ENCODE results near the gene SOX2. TPM values are rescaled to one million over a fixed set of nuclear protein-coding genes. Genes with fewer than 3 reads are reported as not detected.

The SOX2 gene
- total RNA-seq, 1 experiment from 2014 or later: 0.39 TPM

DNA sequence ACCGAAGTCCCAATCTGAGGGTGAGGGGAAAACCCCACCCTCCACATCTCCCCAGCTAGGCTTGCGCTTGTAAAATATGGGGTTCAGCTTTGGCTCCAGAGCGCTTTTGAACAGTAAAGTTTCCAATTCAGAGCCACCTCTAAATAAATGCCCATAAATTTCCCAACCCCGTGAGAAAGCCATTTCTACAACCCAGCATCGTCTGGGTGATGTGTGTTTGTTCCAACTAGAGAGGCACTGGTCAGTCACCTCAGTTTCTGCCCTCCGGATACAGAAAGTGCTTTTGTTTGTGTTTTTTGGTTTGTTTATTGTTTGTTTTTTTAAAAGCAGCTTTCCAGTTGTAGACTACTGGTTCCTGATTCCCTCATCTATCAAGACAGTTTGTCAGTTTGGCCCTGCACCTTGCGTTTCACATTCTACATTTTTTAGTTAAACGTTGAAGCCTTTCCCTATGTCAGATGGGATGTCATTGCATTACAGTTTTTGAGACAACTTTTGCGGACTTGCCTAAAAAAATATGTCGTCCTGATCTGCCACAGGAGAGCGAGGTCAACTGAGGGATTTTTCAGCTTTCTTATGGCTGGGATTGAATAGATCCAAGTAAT lies 15.0 kb upstream of the SOX2 start:
- ChIA-PET CTCF (no interaction called here), POLR2A (no interaction called here)
- Histone ChIP-seq H3K4me3 (ENCODE audit: low read depth in 2 of 2, low read length in 2 of 2) (no peak overlapping the region), H3K4me1 (ENCODE audit: control insufficient read depth, insufficient read depth, low read length) (peaks cover 9% of the 10 kb centered on the region), H3K27ac (ENCODE audit: low read length) (no peak overlapping the region), H3K36me3 (ENCODE audit: control insufficient read depth, insufficient read depth, low read length) (no peaks in the 10 kb centered on the region), H3K27me3 (ENCODE audit: control insufficient read depth, insufficient read depth, low read length) (peaks cover 15% of the 10 kb centered on the region), H3K9me3 (ENCODE audit: control insufficient read depth, insufficient read depth, low read depth, low read length) (no peaks in the 10 kb centered on the region)
- intact Hi-C loops (cut with micrococcal nuclease; ENCODE audit: unreplicated experiment): no loop called here
- ATAC-seq: no peak
- in situ Hi-C loops (cut with HindIII; ENCODE audit: low pct_unique_long_range_greater_than_20kb, low sequenced_read_pairs): no loop called here
- no TSS peak for BruUV-seq (replicated peaks)
- TF ChIP-seq POLR2AphosphoS5 (IDR thresholded peaks at IDR 0.05; ENCODE audit: low read depth, low read length) (no peak), TCF7L2 (IDR thresholded peaks at IDR 0.05; ENCODE audit: low read depth, low read length) (no peak), SIN3A (IDR thresholded peaks at IDR 0.05; ENCODE audit: borderline replicate concordance, insufficient read depth, low read depth, low read length) (no peak)
- TF ChIP-seq, protein P1, sequence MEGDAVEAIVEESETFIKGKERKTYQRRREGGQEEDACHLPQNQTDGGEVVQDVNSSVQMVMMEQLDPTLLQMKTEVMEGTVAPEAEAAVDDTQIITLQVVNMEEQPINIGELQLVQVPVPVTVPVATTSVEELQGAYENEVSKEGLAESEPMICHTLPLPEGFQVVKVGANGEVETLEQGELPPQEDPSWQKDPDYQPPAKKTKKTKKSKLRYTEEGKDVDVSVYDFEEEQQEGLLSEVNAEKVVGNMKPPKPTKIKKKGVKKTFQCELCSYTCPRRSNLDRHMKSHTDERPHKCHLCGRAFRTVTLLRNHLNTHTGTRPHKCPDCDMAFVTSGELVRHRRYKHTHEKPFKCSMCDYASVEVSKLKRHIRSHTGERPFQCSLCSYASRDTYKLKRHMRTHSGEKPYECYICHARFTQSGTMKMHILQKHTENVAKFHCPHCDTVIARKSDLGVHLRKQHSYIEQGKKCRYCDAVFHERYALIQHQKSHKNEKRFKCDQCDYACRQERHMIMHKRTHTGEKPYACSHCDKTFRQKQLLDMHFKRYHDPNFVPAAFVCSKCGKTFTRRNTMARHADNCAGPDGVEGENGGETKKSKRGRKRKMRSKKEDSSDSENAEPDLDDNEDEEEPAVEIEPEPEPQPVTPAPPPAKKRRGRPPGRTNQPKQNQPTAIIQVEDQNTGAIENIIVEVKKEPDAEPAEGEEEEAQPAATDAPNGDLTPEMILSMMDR (IDR thresholded peaks at IDR 0.05): no peak
- TF ChIP-seq, protein P2, sequence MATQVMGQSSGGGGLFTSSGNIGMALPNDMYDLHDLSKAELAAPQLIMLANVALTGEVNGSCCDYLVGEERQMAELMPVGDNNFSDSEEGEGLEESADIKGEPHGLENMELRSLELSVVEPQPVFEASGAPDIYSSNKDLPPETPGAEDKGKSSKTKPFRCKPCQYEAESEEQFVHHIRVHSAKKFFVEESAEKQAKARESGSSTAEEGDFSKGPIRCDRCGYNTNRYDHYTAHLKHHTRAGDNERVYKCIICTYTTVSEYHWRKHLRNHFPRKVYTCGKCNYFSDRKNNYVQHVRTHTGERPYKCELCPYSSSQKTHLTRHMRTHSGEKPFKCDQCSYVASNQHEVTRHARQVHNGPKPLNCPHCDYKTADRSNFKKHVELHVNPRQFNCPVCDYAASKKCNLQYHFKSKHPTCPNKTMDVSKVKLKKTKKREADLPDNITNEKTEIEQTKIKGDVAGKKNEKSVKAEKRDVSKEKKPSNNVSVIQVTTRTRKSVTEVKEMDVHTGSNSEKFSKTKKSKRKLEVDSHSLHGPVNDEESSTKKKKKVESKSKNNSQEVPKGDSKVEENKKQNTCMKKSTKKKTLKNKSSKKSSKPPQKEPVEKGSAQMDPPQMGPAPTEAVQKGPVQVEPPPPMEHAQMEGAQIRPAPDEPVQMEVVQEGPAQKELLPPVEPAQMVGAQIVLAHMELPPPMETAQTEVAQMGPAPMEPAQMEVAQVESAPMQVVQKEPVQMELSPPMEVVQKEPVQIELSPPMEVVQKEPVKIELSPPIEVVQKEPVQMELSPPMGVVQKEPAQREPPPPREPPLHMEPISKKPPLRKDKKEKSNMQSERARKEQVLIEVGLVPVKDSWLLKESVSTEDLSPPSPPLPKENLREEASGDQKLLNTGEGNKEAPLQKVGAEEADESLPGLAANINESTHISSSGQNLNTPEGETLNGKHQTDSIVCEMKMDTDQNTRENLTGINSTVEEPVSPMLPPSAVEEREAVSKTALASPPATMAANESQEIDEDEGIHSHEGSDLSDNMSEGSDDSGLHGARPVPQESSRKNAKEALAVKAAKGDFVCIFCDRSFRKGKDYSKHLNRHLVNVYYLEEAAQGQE (IDR thresholded peaks at IDR 0.05; ENCODE audit: insufficient read depth in 1 of 2, low read depth in 2 of 2, low read length in 1 of 2): no peak
- no peak for DNase-seq (ENCODE audit: low read depth, low spot score)

DNA sequence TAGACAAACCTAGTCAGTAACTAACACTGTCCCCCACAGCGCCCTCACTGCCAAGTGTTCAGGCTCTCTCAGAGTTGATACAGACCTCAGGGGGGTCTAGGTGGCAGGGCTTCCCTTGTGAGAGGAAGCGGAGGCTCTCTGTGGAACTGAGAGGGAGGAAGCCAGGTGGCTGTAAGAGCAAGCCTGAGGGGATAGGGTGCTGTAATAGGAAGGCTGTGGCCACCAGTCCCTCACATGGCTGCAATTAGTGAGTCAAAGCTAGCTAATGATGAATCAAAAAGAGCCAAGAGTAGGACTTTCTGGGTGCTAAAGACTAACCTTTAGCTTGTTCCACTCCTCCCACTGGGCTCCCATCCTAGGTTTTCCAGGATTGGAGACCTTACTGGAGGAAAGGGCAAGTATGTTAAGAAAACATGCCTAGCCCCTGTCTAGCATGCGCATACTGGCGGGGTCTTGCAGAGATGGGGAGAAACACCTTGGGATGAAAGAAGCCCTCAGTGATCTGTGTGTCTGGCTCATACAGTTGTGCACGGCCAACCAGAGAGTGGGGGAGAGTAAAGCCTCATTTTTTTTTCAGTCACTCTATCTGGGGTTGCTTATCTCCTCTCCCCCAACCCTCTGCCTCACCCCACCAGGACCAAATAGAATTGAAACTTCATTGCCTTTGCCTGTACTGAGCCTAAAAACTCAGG lies 13.3 kb upstream of the SOX2 start:
- no TSS peak for BruUV-seq (replicated peaks)
- peaks cover 4% of the 10 kb centered on the region; the same call in 1 of the 2 replicates for H3K36me3 ChIP-seq (ENCODE audit: control insufficient read depth, insufficient read depth, low read length)
- H3K27ac ChIP-seq (ENCODE audit: low read length): no peak overlapping the region
- ChIA-PET CTCF (no interaction called here), POLR2A (interaction anchor here (0.6 kb wide), 1 partner anchor 488 kb away, joined by 3 read pairs; no protein-coding TSS in a partner anchor)
- DNase-seq (ENCODE audit: low read depth, low spot score): no peak
- H3K27me3 ChIP-seq (ENCODE audit: control insufficient read depth, insufficient read depth, low read length): peaks cover 26% of the 10 kb centered on the region
- intact Hi-C loops (cut with micrococcal nuclease; ENCODE audit: unreplicated experiment): no loop called here
- in situ Hi-C loops (cut with HindIII; ENCODE audit: low pct_unique_long_range_greater_than_20kb, low sequenced_read_pairs): no loop called here
- no peaks in the 10 kb centered on the region for H3K9me3 ChIP-seq (ENCODE audit: control insufficient read depth, insufficient read depth, low read depth, low read length)
- ATAC-seq: no peak
- H3K4me1 ChIP-seq (ENCODE audit: control insufficient read depth, insufficient read depth, low read length): peaks cover 15% of the 10 kb centered on the region
- no peak overlapping the region for H3K4me3 ChIP-seq (ENCODE audit: low read depth in 2 of 2, low read length in 2 of 2)
- TF ChIP-seq TCF7L2 (IDR thresholded peaks at IDR 0.05; ENCODE audit: low read depth, low read length) (no peak), POLR2AphosphoS5 (IDR thresholded peaks at IDR 0.05; ENCODE audit: low read depth, low read length) (no peak), SIN3A (IDR thresholded peaks at IDR 0.05; ENCODE audit: borderline replicate concordance, insufficient read depth, low read depth, low read length) (no peak)
- TF ChIP-seq, protein P2 (IDR thresholded peaks at IDR 0.05; ENCODE audit: insufficient read depth in 1 of 2, low read depth in 2 of 2, low read length in 1 of 2): no peak
- TF ChIP-seq, protein P1 (IDR thresholded peaks at IDR 0.05): no peak
